ENCODE measurements around the gene RNF13. TPM values are rescaled to one million over a fixed set of nuclear protein-coding genes. Genes with fewer than 3 reads are reported as not detected.
A peak's percentile ranks its signal among the peaks of the same experiment; 100 is the strongest.

RNF13 gene
- total RNA-seq, 1 experiment from 2014 or later: 33.8 TPM

DNA sequence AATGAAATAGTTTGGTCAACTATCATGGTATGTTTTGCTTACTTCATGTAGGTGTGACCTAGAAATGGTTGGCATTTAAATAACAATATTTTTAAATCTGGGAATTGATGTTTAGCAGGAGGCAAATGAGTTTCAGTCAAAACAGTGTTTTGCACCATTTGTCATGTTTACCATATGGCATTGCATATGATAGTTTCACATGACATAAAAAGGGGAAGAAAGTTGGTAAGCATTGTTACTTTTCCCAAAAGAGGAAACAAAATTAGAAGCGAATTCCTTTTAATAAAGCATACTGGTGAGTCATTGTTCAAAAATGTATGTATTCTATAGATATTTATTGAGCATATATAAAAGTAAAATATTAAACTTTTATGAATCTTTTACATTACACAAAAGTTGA is 2.3 kb downstream of the RNF13 start:
- POLR2A ChIA-PET (ENCODE audit: unreplicated experiment): no interaction called here
- intact Hi-C loops (cut with micrococcal nuclease): no loop called here
- no peaks in the 10 kb centered on the region for H3K9me2 ChIP-seq (replicated peaks; ENCODE audit: low read length)
- ATAC-seq: no peak
- no peaks in the 10 kb centered on the region for H3F3A ChIP-seq (ENCODE audit: low read length, unreplicated experiment)
- no peak overlapping the region for H3K9ac ChIP-seq (ENCODE audit: low read length)
- peak overlapping the region; percentile 94 for H3K4me2 ChIP-seq (ENCODE audit: low read length)
- TF ChIP-seq, protein P1, sequence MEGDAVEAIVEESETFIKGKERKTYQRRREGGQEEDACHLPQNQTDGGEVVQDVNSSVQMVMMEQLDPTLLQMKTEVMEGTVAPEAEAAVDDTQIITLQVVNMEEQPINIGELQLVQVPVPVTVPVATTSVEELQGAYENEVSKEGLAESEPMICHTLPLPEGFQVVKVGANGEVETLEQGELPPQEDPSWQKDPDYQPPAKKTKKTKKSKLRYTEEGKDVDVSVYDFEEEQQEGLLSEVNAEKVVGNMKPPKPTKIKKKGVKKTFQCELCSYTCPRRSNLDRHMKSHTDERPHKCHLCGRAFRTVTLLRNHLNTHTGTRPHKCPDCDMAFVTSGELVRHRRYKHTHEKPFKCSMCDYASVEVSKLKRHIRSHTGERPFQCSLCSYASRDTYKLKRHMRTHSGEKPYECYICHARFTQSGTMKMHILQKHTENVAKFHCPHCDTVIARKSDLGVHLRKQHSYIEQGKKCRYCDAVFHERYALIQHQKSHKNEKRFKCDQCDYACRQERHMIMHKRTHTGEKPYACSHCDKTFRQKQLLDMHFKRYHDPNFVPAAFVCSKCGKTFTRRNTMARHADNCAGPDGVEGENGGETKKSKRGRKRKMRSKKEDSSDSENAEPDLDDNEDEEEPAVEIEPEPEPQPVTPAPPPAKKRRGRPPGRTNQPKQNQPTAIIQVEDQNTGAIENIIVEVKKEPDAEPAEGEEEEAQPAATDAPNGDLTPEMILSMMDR (conservative IDR thresholded peaks at IDR 0.05; ENCODE audit: low read depth, low read length): no peak
- no peak for TF ChIP-seq EZH2 (IDR thresholded peaks at IDR 0.05; ENCODE audit: low read length, unreplicated experiment)
- no peak for TF ChIP-seq EZH2phosphoT487 (IDR thresholded peaks at IDR 0.05; ENCODE audit: borderline replicate concordance, low read length)
- H3K27ac ChIP-seq (ENCODE audit: low read length): no peak overlapping the region
- H3K9me3 ChIP-seq (ENCODE audit: low read length): no peaks in the 10 kb centered on the region
- peaks cover 69% of the 10 kb centered on the region for H3K79me2 ChIP-seq (ENCODE audit: low read length)
- CTCF ChIA-PET: interaction anchor here (0.6 kb wide), 1 partner anchor 44 kb away, joined by 4 read pairs; no protein-coding TSS in a partner anchor
- no peaks in the 10 kb centered on the region for H3K27me3 ChIP-seq (ENCODE audit: low read length)
- DNase-seq: peak; percentile 30
- H3K4me3 ChIP-seq (ENCODE audit: low read length): peak overlapping the region; percentile 89
- H3K4me1 ChIP-seq (ENCODE audit: insufficient read depth, low read length): peaks cover 44% of the 10 kb centered on the region
- H3K36me3 ChIP-seq (ENCODE audit: low read depth, low read length): no peaks in the 10 kb centered on the region
- no TSS peak for BruUV-seq (replicated peaks)
- H4K20me1 ChIP-seq (ENCODE audit: low read length): peaks cover 35% of the 10 kb centered on the region
- H2AFZ ChIP-seq (ENCODE audit: low read length): no peak overlapping the region

DNA sequence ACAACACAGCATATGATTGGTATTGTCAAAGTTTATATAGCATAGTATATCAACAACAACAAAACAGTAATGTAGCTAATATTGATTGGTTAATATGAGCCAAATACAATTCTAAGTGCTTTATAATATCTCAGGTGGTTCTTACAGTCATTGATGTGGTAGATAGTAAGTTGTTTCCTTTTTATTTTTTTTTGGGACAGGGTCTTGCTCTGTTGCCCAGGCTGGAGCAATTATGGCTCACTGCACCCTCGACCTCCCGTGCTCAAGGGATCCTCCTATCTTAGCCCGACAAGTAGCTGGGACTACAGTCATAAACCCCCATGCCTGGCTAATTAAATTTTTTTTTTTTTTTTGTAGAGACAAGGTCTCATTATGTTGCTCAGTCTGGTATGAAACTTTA is 2.7 kb downstream of the RNF13 start:
- peaks cover 73% of the 10 kb centered on the region for H3K79me2 ChIP-seq (ENCODE audit: low read length)
- BruUV-seq (replicated peaks): no TSS peak
- peaks cover 47% of the 10 kb centered on the region for H3K4me1 ChIP-seq (ENCODE audit: insufficient read depth, low read length)
- ChIA-PET CTCF (no interaction called here), POLR2A (ENCODE audit: unreplicated experiment) (no interaction called here)
- no peak overlapping the region for H3K4me3 ChIP-seq (ENCODE audit: low read length)
- ATAC-seq: no peak
- no peaks in the 10 kb centered on the region for H3K36me3 ChIP-seq (ENCODE audit: low read depth, low read length)
- H3K9me3 ChIP-seq (ENCODE audit: low read length): no peaks in the 10 kb centered on the region
- H3K27me3 ChIP-seq (ENCODE audit: low read length): no peaks in the 10 kb centered on the region
- peak overlapping the region; percentile 94 for H3K4me2 ChIP-seq (ENCODE audit: low read length)
- no peak overlapping the region for H2AFZ ChIP-seq (ENCODE audit: low read length)
- H3K27ac ChIP-seq (ENCODE audit: low read length): no peak overlapping the region
- intact Hi-C loops (cut with micrococcal nuclease): no loop called here
- H3K9me2 ChIP-seq (replicated peaks; ENCODE audit: low read length): no peaks in the 10 kb centered on the region
- H4K20me1 ChIP-seq (ENCODE audit: low read length): peaks cover 39% of the 10 kb centered on the region
- TF ChIP-seq EZH2 (IDR thresholded peaks at IDR 0.05; ENCODE audit: low read length, unreplicated experiment) (no peak), EZH2phosphoT487 (IDR thresholded peaks at IDR 0.05; ENCODE audit: borderline replicate concordance, low read length) (no peak)
- TF ChIP-seq, protein P1 (conservative IDR thresholded peaks at IDR 0.05; ENCODE audit: low read depth, low read length): no peak
- DNase-seq: no peak
- no peaks in the 10 kb centered on the region for H3F3A ChIP-seq (ENCODE audit: low read length, unreplicated experiment)
- no peak overlapping the region for H3K9ac ChIP-seq (ENCODE audit: low read length)

DNA sequence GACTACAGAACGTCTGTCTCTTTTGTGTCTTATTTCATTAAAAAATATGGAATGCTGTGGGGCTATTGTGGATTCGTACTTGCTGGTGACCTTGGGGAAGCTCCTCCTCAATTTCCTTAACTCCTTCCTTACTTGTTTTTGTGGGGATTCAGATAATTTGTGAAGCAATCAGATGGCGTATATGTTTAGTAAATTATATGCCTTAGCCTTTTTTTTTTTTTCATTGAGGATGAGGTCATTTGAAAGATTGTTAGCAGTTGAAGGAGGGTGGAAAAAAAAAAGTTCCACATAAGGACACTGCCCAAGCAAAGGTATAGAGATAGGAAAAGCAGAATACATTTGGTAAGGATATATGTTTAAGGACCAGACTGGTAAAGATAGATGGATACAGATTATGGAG is 3.3 kb downstream of the RNF13 start:
- no peak for ATAC-seq
- peaks cover 47% of the 10 kb centered on the region for H3K4me1 ChIP-seq (ENCODE audit: insufficient read depth, low read length)
- CTCF ChIA-PET: no interaction called here
- peaks cover 79% of the 10 kb centered on the region for H3K79me2 ChIP-seq (ENCODE audit: low read length)
- BruUV-seq (replicated peaks): no TSS peak
- H3K9me2 ChIP-seq (replicated peaks; ENCODE audit: low read length): no peaks in the 10 kb centered on the region
- peaks cover 45% of the 10 kb centered on the region for H4K20me1 ChIP-seq (ENCODE audit: low read length)
- H2AFZ ChIP-seq (ENCODE audit: low read length): no peak overlapping the region
- intact Hi-C loops (cut with micrococcal nuclease): no loop called here
- no peak for DNase-seq
- no peaks in the 10 kb centered on the region for H3K27me3 ChIP-seq (ENCODE audit: low read length)
- H3K9ac ChIP-seq (ENCODE audit: low read length): no peak overlapping the region
- H3F3A ChIP-seq (ENCODE audit: low read length, unreplicated experiment): no peaks in the 10 kb centered on the region
- peak overlapping the region; percentile 94 for H3K4me2 ChIP-seq (ENCODE audit: low read length)
- no peaks in the 10 kb centered on the region for H3K36me3 ChIP-seq (ENCODE audit: low read depth, low read length)
- TF ChIP-seq EZH2 (IDR thresholded peaks at IDR 0.05; ENCODE audit: low read length, unreplicated experiment) (no peak), EZH2phosphoT487 (IDR thresholded peaks at IDR 0.05; ENCODE audit: borderline replicate concordance, low read length) (no peak)
- TF ChIP-seq, protein P1 (conservative IDR thresholded peaks at IDR 0.05; ENCODE audit: low read depth, low read length): no peak
- no peak overlapping the region for H3K4me3 ChIP-seq (ENCODE audit: low read length)
- POLR2A ChIA-PET (ENCODE audit: unreplicated experiment): no interaction called here
- no peaks in the 10 kb centered on the region for H3K9me3 ChIP-seq (ENCODE audit: low read length)
- no peak overlapping the region for H3K27ac ChIP-seq (ENCODE audit: low read length)
